AG09319 (cell line): ENCODE measurements around the gene MYO18B.

Experiments
- DNase-seq: peaks from one replicate; pipeline ENCODE4 v3.0.0-alpha.2; 2010; ENCODE audit warnings: low read depth; ENCODE audit errors: extremely low read depth
- CTCF ChIP-seq: IDR thresholded peaks from 2 replicates; pipeline ENCODE4 v1.5.1; 2011; ENCODE audit warnings: low read depth, mild to moderate bottlenecking, inconsistent platforms, low read length, moderate library complexity

The MYO18B gene

GRCh38 chr22:25714070-25714469 is 27.9 kb upstream of the MYO18B start:
- no peak for TF ChIP-seq CTCF
- DNase-seq = no peak

- no peak for DNase-seq
Measured at GRCh38 chr22:25714739-25715138, 27.2 kb upstream of the MYO18B start.

DNA sequence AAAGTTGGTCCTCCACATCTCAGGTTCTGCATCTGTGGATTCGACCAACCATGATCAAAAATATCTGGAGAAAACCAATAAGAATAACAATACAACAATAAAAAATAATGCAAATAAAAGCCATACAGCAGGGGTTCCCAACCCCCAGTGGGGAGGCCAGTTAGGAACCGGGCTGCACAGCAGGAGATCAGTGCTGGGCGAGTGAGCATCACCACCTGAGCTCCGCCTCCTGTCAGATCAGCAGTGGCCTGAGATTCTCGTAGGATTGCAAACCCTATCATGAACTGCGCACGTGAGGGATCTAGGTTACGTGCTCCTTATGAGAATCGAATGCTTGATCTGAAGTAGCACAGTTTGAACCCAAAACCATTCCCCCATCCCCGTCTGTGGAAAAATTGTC is 25.4 kb upstream of the MYO18B start:
- DNase-seq = no peak
- no peak for TF ChIP-seq CTCF

More at GRCh38 chr22:25714739-25715138, 27.2 kb upstream of the MYO18B start:
- TF ChIP-seq CTCF = no peak

DNA sequence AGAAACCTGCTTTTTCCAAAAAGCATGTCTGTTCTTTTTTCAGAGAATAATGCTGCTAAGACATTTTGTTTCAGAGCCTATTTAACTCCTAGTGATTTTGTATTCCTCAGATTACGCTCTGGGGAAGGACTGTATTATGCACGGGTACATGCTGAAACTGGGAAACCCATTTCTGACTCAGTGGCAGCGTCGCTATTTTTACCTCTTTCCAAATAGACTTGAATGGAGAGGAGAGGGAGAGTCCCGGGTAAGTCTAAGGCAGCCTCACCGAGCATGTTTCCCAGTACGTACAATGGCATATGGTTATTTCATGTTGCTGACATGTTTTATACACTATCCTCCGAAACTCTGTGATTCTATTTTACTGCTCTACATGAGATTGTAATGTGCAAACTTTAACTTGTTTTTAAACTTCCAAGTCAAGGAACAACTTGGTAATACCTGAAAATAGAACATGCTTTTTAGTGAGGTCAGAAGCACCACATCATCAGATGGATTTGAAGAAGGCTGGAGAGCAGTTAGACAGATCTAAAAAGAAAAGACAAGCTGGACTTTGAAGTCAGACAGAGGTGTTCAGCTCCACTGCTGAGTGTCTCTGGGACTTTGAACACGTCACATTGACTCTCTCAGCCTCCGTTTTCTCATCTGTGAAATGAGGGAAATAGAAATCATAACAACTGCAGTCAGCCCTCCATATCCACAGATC is 23.7 kb upstream of the MYO18B start:
- TF ChIP-seq CTCF = no peak
- DNase-seq = no peak

DNA sequence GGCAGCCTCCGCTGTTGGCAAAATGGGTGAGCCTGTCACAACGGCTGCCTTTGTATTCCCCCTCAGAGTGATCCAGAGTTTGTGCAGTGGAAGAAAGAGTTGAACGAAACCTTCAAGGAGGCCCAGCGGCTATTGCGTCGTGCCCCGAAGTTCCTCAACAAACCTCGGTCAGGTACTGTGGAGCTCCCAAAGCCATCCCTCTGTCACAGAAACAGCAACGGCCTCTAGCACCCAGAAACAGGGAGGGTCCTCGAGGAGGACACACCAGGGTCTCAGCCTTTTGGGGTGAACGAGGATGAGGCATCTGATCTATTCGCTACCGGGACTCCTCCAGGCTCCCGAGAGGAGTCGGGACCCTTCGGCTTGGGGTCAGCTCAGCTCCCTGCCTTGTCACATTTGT is 19.8 kb upstream of the MYO18B start:
- TF ChIP-seq CTCF = no peak
- no peak for DNase-seq

- TF ChIP-seq CTCF = no peak
- no peak for DNase-seq
Measured at GRCh38 chr22:25722626-25723025, 19.4 kb upstream of the MYO18B start.

DNA sequence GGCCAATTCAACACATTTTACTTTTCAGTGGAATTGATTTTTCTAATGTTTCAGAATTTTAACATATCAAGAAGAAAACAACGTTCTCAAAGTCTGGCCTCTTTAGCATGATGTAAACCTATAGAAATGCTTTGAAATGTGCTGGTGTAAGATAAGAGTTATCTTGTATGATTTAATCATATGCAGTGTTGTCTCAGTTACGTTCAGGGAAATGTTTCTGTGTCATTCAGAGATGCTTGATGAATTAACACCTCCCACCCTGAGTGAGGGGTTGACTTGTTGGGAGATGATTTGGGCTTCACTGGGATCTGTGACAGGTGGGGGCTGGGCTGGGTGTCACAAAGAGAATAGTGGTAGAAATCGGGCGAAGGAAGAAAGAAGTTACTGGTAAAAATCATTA is 15.7 kb upstream of the MYO18B start:
- DNase-seq = no peak
- no peak for TF ChIP-seq CTCF
